ENCODE measurements around the gene AKAP6.
"Not testable (repeated sequence)": the region's sequence is repeated elsewhere in the genome, so short reads cannot be mapped to it uniquely, and the experiment has no call there.

AKAP6 gene

GRCh38 chr14:32374155-32374554, 45.1 kb downstream of the AKAP6 start:
- DNase-seq = no peak

- no peak for DNase-seq
These were observed 46.6 kb downstream of the AKAP6 start for GRCh38 chr14:32375663-32376062.

- DNase-seq = no peak
These were observed 48.0 kb downstream of the AKAP6 start for GRCh38 chr14:32377046-32377646.

GRCh38 chr14:32378284-32378683, 49.2 kb downstream of the AKAP6 start:
- no peak for DNase-seq

GRCh38 chr14:32379447-32379846, 50.3 kb downstream of the AKAP6 start:
- DNase-seq = no peak

GRCh38 chr14:32381869-32382268, 52.8 kb downstream of the AKAP6 start:
- no peak for DNase-seq

- no peak for DNase-seq
These were observed 53.6 kb downstream of the AKAP6 start for GRCh38 chr14:32382704-32383103.

- no peak for DNase-seq
These were observed 54.4 kb downstream of the AKAP6 start for GRCh38 chr14:32383364-32384009.

GRCh38 chr14:32384464-32384863, 55.4 kb downstream of the AKAP6 start:
- DNase-seq = no peak

- not testable (repeated sequence) for DNase-seq
These were observed 58.2 kb downstream of the AKAP6 start for GRCh38 chr14:32387295-32387694.

GRCh38 chr14:32393119-32393518, 64.0 kb downstream of the AKAP6 start:
- DNase-seq = no peak

GRCh38 chr14:32394038-32394437, 64.9 kb downstream of the AKAP6 start:
- no peak for DNase-seq

GRCh38 chr14:32396885-32397284, 67.8 kb downstream of the AKAP6 start:
- no peak for DNase-seq

- DNase-seq = no peak
These were observed 69.0 kb downstream of the AKAP6 start for GRCh38 chr14:32397861-32398640.

GRCh38 chr14:32399920-32400319, 70.8 kb downstream of the AKAP6 start:
- DNase-seq = no peak

GRCh38 chr14:32400480-32400879, 71.4 kb downstream of the AKAP6 start:
- no peak for DNase-seq

- DNase-seq = no peak
These were observed 73.9 kb downstream of the AKAP6 start for GRCh38 chr14:32403021-32403420.

- DNase-seq = no peak
These were observed 74.6 kb downstream of the AKAP6 start for GRCh38 chr14:32403688-32404087.

GRCh38 chr14:32404784-32405573, 75.9 kb downstream of the AKAP6 start:
- DNase-seq = no peak

- no peak for DNase-seq
These were observed 76.8 kb downstream of the AKAP6 start for GRCh38 chr14:32405856-32406255.

GRCh38 chr14:32407130-32407529, 78.0 kb downstream of the AKAP6 start:
- no peak for DNase-seq

GRCh38 chr14:32408018-32408417, 78.9 kb downstream of the AKAP6 start:
- DNase-seq = no peak

GRCh38 chr14:32412103-32412502, 83.0 kb downstream of the AKAP6 start:
- no peak for DNase-seq

Measured in retina (tissue), 1 donor.